Prostate gland (tissue), 2 donors: ENCODE measurements around the gene RBM38. TPM values are rescaled to one million over a fixed set of nuclear protein-coding genes. Genes with fewer than 3 reads are reported as not detected.
A peak's percentile ranks its signal among the peaks of the same experiment; 100 is the strongest.

Experiments used
- DNase-seq: peaks from one replicate; pipeline ENCODE4 v3.0.0-alpha.2; 2019; ENCODE audit warnings: low spot score
- H3K27ac ChIP-seq, 2 donors: fragments of 200-600 bp; sonication (generic); 2 replicates each; pipeline ENCODE4 v1.5.1; 2017 to 2019
- H3K27me3 ChIP-seq: fragments of 200-600 bp; sonication (generic); replicated peaks from 2 replicates; pipeline ENCODE4 v1.5.1; 2019; ENCODE audit not compliant: insufficient read depth
- H3K36me3 ChIP-seq, 2 donors: fragments of 200-600 bp; sonication (generic); 1 replicate in 1 of 2; 2 replicates in 1 of 2; pipeline versions ENCODE4 v1.5.1 to v1.8.1; 2017 to 2019
- H3K4me1 ChIP-seq: fragments of 200-600 bp; sonication (generic); replicated peaks from 2 replicates; pipeline ENCODE4 v1.5.1; 2019
- H3K4me3 ChIP-seq, 2 donors: fragments of 200-600 bp; sonication (generic); 2 replicates each; pipeline ENCODE4 v1.5.1; 2017 to 2019
- H3K9me3 ChIP-seq: fragments of 200-600 bp; sonication (generic); 2 replicates; pipeline ENCODE4 v1.5.1; 2017
- CTCF ChIP-seq, 4 experiments: fragments of 200-600 bp in 2 of 4; fragments of 450-650 bp in 2 of 4; sonication (generic) in 2 of 4; IDR thresholded peaks; 1 replicate in 3 of 4; 2 replicates in 1 of 4; pipeline ENCODE4 v1.5.1; 2016 to 2019; ENCODE audit warnings: antibody characterized with exemption in 4 of 4, mild to moderate bottlenecking in 2 of 4, moderate library complexity in 2 of 4
- POLR2A ChIP-seq: fragments of 450-650 bp; IDR thresholded peaks from one replicate; pipeline ENCODE4 v1.6.1; 2016; ENCODE audit warnings: antibody characterized with exemption, mild to moderate bottlenecking
- POLR2AphosphoS5 ChIP-seq: sonication (generic); formaldehyde crosslinking; IDR thresholded peaks from one replicate; pipeline ENCODE4 v1.6.1; 2017; ENCODE audit warnings: antibody characterized with exemption
- WGBS: methylation state at CpG from one replicate; pipeline ENCODE4 v1.1.5; 2018; 5-methylcytosine and 5-hydroxymethylcytosine counted together
- intact Hi-C: fragments of 100-400 bp; cut with DNase I; formaldehyde crosslinking; loops from one replicate; pipeline ENCODE4 v1.14.2; 2022
- total RNA-seq, 2 donors: library from RNA; depleted of rRNA; stranded (reverse); fragments of >200 nt; gene quantifications; one replicate each; pipeline ENCODE4 v1.1.0, GENCODE V29; 2016

RBM38 gene
- total RNA-seq, 2 donors from 2014 or later: 29.9 to 104 TPM

DNA sequence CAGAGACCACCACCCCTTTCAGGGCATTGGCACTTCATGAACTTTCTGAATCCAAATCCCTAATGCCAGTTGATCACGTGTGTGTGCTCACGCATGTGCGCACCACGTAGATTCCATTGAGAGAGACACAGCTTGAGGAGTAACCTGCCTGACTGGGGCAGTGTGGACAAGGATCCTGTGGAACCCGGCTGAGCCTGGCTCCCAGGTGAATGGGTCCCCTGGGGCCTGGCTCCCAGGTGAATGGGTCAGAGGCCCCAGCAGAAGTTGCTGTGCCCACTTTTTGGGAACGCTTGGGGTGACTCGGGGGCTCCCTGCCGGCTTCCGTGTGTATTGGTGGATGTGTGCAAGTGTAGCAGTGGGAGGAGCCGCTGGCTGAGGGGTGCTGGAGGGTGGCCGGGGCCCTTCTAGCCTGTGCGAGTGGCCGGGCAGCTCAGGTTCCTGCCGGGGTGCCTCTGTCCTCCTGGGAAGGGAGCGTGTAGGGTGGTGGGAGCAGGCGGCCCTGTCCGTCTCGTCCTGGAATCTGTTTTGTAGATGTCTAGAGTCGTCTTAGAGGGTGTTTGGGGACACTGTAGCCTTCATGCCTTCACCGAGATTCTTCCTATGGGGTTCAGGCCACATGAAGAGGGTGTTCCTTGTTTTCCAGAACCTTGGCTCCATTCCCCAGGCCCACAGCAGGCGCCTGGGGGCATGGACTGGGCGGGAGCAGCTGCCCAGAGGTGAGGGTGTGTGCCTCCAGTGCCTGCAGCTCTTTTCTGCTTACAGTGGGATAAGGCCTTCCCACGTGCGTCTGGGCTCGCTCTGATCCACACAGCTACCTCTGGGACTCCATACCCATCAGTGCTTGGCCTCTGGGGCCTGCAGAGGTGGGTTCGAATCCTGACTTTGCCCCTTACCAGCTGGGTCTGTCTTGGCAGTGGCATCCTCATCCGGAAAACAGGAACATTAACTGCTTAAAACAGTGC, 3.2 kb downstream of the RBM38 start:
- H3K27me3 ChIP-seq: no peaks in the 10 kb centered on the region
- intact Hi-C loops: loop anchor here (2.0 to 10.0 kb wide), 2 partner anchors 46 to 320 kb away; partner anchors contain the start of gene PMEPA1
- H3K4me3 ChIP-seq: no peak overlapping the region
- peaks cover 5% of the 10 kb centered on the region for H3K4me1 ChIP-seq
- H3K27ac ChIP-seq: peak overlapping the region; percentile 78 to 81
- no peaks in the 10 kb centered on the region for H3K9me3 ChIP-seq
- no peaks in the 10 kb centered on the region for H3K36me3 ChIP-seq
- TF ChIP-seq CTCF (IDR thresholded peaks at IDR 0.05) (no peak), POLR2A (no peak), POLR2AphosphoS5 (no peak)
- DNase-seq: no peak
- 44% methylated on average over 26 of the region's 27 CpGs for WGBS

DNA sequence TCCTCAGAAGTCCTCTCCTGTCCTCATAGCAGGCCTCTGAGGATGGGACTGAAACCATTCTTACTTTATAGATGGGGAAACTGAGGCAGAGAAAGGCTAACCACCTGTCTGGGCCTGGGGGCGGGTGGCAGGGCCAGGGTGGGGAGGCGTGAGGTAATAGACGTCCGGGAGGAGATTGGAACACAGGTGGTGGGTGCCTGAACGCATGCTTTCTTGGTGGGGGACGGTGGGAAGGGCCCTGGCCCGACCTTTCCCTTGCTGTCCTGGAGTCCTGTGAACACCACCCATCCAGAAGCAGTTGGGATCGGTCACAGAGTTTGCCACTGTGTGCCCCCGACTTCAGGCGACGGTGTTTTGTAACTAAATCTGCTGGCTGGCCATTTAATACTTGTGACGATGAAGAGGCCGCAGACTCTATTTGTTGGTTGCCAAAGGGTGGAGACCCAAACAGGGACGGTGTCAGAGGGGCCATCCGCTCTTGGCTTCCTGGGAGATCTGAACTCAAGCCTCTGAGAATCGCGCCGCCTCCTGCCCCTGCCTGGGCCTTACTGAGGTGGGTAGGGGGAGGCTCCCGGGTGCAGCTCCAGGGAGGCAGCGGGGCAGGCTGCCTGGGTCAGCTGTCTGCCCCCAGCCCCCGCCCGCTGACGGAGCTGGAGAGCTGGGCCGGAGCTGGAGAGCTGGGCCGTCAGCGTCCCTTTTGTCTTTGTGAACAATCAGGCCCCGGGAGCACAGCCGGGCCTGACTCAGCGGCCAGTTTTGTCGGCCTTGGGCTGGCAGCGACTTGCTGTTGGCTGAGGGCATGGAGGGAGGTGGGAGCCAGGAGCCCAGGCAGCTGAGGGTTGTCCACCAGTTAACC, 4.1 kb downstream of the RBM38 start:
- Histone ChIP-seq H3K4me3 (no peak overlapping the region), H3K27me3 (no peaks in the 10 kb centered on the region), H3K9me3 (no peaks in the 10 kb centered on the region), H3K27ac (peak overlapping the region; percentile 78 to 81), H3K4me1 (peaks cover 5% of the 10 kb centered on the region), H3K36me3 (peaks cover 0 to 4% of the 10 kb centered on the region in 2 donors)
- DNase-seq: peak; percentile 53
- intact Hi-C loops: loop anchor here (2.0 to 10.0 kb wide), 2 partner anchors 45 to 319 kb away; partner anchors contain the start of gene PMEPA1
- TF ChIP-seq POLR2A: no peak
- TF ChIP-seq CTCF (IDR thresholded peaks at IDR 0.05): no peak
- peak; percentile 54 for TF ChIP-seq POLR2AphosphoS5
- WGBS: 46% methylated on average over 29 of the region's 31 CpGs

DNA sequence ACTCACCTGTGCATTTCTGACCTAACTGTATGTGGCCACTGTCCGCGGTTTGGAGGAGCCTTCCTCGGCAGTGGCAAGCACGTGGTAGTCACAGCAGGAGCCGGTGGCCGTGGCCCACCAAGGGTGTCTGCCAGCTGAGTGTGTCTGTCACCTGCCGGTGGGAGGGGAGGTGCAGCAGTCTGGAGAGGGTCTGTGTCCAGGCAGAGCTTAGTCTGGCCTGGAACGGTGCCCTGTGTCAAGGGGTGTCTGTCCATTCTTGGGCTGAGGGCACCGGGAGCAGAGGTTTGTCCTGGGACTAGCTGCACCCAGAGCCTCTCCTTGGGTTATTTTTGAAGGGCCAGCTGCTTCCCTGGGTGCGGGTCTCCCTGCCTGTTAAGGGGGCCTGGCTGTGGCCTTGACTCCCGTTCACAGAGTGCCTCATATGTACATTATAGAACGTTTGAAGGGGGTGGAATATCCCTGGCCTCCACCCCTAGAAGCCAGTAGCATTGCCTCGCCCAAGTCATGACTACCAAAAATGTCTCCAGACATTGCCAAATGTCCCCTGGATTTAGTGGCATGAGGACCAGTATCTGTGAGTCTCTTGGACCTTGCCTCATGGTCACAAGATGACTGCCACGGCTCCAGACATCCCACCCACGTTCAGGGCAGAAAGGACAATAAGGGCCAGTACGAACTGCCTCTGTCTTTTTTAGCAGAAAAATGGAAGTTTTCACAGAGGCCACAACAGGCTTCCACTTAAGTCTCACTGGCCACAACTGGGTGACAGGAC, 5.2 kb downstream of the RBM38 start:
- Histone ChIP-seq H3K27ac (peak overlapping the region; percentile 78 to 81), H3K9me3 (no peaks in the 10 kb centered on the region), H3K4me1 (peaks cover 5% of the 10 kb centered on the region), H3K4me3 (no peak overlapping the region), H3K36me3 (peaks cover 0 to 6% of the 10 kb centered on the region in 2 donors), H3K27me3 (no peaks in the 10 kb centered on the region)
- DNase-seq: no peak
- intact Hi-C loops: loop anchor here (10.0 kb wide), 1 partner anchor 318 kb away; the partner anchor contains the start of gene PMEPA1
- no peak for TF ChIP-seq CTCF (IDR thresholded peaks at IDR 0.05)
- TF ChIP-seq POLR2AphosphoS5: no peak
- TF ChIP-seq POLR2A: no peak
- WGBS: 82% methylated on average over 16 of the region's 16 CpGs

DNA sequence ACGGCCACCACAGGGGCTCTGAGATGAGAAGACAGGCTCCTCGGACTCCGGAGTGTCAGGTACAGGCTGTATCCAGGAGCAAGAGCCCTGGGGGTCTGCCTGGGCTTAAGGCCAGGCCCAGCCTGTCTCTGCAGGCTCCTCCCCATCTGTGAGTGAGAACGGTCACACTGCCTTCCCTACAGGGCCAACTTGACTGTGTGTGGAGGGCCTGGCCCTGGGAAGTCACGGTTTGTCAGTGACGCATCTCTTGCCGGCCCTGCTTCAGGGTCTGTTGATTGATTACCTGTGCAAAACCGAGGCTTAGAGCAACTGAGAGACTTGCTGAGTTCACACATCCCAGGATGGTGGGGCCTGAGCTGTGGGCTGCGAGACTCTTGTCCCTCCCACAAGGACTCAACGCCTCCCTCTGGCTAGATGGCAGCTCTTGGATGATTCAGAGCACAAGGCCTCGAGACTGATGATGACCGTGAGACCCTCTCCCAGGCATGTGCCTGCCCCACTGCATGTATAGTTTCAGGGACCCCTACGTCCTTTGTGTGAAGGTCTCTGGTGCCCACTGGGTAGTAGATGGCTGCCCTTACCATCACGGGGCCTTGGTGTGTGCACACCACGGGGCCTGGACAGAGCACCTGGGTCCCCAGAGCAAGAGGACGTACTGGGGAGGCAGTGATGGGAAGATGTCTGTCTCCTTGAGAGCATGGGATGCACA, 5.9 kb downstream of the RBM38 start:
- Histone ChIP-seq H3K36me3 (peaks cover 0 to 6% of the 10 kb centered on the region in 2 donors), H3K9me3 (no peaks in the 10 kb centered on the region), H3K4me3 (no peak overlapping the region), H3K27me3 (no peaks in the 10 kb centered on the region), H3K4me1 (peaks cover 5% of the 10 kb centered on the region), H3K27ac (peak overlapping the region; percentile 67 to 78)
- DNase-seq: no peak
- intact Hi-C loops: loop anchor here (10.0 kb wide), 1 partner anchor 318 kb away; the partner anchor contains the start of gene PMEPA1
- WGBS: 60% methylated on average over 16 of the region's 16 CpGs
- TF ChIP-seq CTCF (IDR thresholded peaks at IDR 0.05) (no peak), POLR2AphosphoS5 (no peak), POLR2A (no peak)
